ENCODE measurements around the gene SECTM1.
"Not testable (repeated sequence)": the region's sequence is repeated elsewhere in the genome, so short reads cannot be mapped to it uniquely, and the experiment has no call there.

The SECTM1 gene

GRCh38 chr17:82361885-82362633 lies 28.5 kb upstream of the SECTM1 start:
- H3K4me3 ChIP-seq (ENCODE audit: low read depth, low read length), result no peak overlapping the region
- no peak for TF ChIP-seq CTCF (IDR thresholded peaks at IDR 0.05; ENCODE audit: low read depth, low read length)

GRCh38 chr17:82359451-82360074 lies 26.0 kb upstream of the SECTM1 start:
- not testable (repeated sequence) for H3K4me3 ChIP-seq (ENCODE audit: low read depth, low read length)

GRCh38 chr17:82358465-82359350 lies 25.1 kb upstream of the SECTM1 start, which contains the start of gene TEX19:
TSS of gene TEX19 (plus strand) at chr17:82359247. CDS start at chr17:82362151, 2,904 bp downstream.
- no peak for TF ChIP-seq CTCF (IDR thresholded peaks at IDR 0.05; ENCODE audit: low read depth, low read length)
- no peak within 1 kb of the TSS for H3K4me3 ChIP-seq (ENCODE audit: low read depth, low read length)

GRCh38 chr17:82357394-82357793 lies 23.8 kb upstream of the SECTM1 start:
- no peak for TF ChIP-seq CTCF (IDR thresholded peaks at IDR 0.05; ENCODE audit: low read depth, low read length)
- no peak overlapping the region for H3K4me3 ChIP-seq (ENCODE audit: low read depth, low read length)

- no peak for TF ChIP-seq CTCF (IDR thresholded peaks at IDR 0.05; ENCODE audit: low read depth, low read length)
- H3K4me3 ChIP-seq (ENCODE audit: low read depth, low read length), result no peak overlapping the region
Observed at GRCh38 chr17:82356845-82357355, 23.3 kb upstream of the SECTM1 start.

GRCh38 chr17:82355770-82356427 lies 22.3 kb upstream of the SECTM1 start:
- H3K4me3 ChIP-seq (ENCODE audit: low read depth, low read length), result no peak overlapping the region
- TF ChIP-seq CTCF (IDR thresholded peaks at IDR 0.05; ENCODE audit: low read depth, low read length), result no peak

- no peak overlapping the region for H3K4me3 ChIP-seq (ENCODE audit: low read depth, low read length)
- no peak for TF ChIP-seq CTCF (IDR thresholded peaks at IDR 0.05; ENCODE audit: low read depth, low read length)
Observed at GRCh38 chr17:82354804-82355308, 21.3 kb upstream of the SECTM1 start.
